Measurements from ENCODE around the gene REEP5.
"Not testable (repeated sequence)": the region's sequence is repeated elsewhere in the genome, so short reads cannot be mapped to it uniquely, and the experiment has no call there.

The REEP5 gene
- total RNA-seq = 39.5 to 42.0 (median 41.2) reads per million in 3 donors

DNA sequence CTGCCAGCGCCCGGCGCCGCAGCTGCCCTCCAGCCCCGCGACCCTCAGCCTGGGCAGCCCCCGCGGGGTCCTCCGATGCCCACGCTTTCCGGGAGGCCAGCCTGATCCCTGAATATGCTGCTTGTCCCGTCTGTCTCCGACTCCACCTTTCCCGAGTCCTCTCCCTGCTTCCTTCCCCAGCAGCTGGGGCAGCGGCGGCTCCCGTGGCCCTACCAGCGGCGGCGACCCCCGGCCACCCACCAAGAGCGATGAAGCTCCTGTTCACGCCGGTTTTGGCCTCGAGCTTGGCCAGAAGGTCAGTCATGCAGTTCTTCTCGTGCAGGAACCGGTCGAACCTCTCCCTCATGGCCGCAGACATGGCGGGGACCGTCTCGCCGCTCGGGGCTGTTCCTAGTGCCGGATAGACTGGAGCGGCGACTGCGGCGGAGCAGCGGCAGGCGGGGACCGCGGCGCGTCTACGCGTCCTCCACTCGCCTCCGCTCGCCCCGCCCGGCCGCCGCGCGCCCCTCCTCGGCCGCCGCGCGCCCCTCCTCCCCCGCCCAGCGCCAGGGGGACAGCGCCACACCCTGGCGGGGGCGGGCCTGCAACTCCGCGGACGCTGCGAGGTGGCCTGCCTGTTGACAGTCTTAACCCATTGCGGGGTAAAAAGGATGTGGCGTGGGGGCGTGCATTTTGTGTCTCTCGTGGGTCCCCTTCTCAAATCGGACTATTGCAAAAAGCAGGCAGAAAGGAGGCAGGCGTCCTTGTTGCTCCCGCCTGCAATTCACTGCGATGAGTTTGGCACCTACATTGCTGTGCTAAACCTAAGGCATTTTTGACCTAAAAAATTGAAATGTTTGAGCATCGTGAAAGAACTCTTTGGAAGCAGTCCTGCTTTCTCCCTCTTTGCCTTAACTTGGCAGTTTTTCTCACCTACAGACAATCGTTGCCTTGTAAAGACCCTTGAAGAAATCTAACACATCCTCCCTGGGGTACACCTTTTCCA lies at the start of gene REEP5:
REEP5 (minus strand) TSS at position 395 of the 985 bp plus-strand sequence; CDS start at position 358, 37 bp downstream.
- H3K4me1 ChIP-seq (ENCODE audit: control insufficient read depth, insufficient read depth, low read length, poor library complexity, severe bottlenecking) = peaks cover 38% of the 10 kb centered on the region
- no peaks in the 10 kb centered on the region for H3K36me3 ChIP-seq (ENCODE audit: control insufficient read depth, insufficient read depth, low read length)
- H3K27ac ChIP-seq (ENCODE audit: insufficient read depth, low read length, poor library complexity, severe bottlenecking) = peak within 1 kb of the TSS; percentile 89
- H3K4me3 ChIP-seq (ENCODE audit: insufficient read depth, low read depth, low read length, poor library complexity, severe bottlenecking) = peak within 1 kb of the TSS; percentile 90
- no peaks in the 10 kb centered on the region for H3K27me3 ChIP-seq (replicated peaks; ENCODE audit: control insufficient read depth, insufficient read depth, low read length, poor library complexity, severe bottlenecking)
- no peaks in the 10 kb centered on the region for H3K9me3 ChIP-seq (ENCODE audit: control insufficient read depth, low read length)
- DNase-seq = peak; percentile 73 to 75 (median 73)

DNA sequence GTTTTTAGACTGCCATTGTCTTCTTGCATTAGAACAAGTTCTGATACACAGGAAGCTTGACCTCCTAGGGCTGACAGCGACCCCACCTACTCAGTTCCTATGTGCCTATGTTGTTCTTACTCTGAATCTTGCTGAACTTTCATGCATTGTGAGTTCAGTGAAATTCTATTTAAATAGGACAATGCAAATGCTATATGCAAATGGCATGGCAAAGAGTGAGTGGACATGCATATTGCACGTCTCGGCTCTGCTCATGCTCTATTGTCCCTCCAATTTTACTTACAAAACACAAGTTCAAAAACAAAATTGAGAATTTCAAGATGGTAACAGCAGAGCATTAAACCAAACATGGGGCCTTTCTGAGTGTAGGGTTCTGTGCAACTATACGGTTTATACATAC lies 49.2 kb upstream of the REEP5 start:
- Histone ChIP-seq H3K27me3 (replicated peaks; ENCODE audit: control insufficient read depth, insufficient read depth, low read length, poor library complexity, severe bottlenecking) (no peaks in the 10 kb centered on the region), H3K9me3 (ENCODE audit: control insufficient read depth, low read length) (no peaks in the 10 kb centered on the region), H3K27ac (ENCODE audit: insufficient read depth, low read length, poor library complexity, severe bottlenecking) (no peak overlapping the region), H3K4me1 (ENCODE audit: control insufficient read depth, insufficient read depth, low read length, poor library complexity, severe bottlenecking) (peaks cover 5% of the 10 kb centered on the region), H3K4me3 (ENCODE audit: insufficient read depth, low read depth, low read length, poor library complexity, severe bottlenecking) (no peak overlapping the region), H3K36me3 (ENCODE audit: control insufficient read depth, insufficient read depth, low read length) (no peaks in the 10 kb centered on the region)
- DNase-seq = no peak

DNA sequence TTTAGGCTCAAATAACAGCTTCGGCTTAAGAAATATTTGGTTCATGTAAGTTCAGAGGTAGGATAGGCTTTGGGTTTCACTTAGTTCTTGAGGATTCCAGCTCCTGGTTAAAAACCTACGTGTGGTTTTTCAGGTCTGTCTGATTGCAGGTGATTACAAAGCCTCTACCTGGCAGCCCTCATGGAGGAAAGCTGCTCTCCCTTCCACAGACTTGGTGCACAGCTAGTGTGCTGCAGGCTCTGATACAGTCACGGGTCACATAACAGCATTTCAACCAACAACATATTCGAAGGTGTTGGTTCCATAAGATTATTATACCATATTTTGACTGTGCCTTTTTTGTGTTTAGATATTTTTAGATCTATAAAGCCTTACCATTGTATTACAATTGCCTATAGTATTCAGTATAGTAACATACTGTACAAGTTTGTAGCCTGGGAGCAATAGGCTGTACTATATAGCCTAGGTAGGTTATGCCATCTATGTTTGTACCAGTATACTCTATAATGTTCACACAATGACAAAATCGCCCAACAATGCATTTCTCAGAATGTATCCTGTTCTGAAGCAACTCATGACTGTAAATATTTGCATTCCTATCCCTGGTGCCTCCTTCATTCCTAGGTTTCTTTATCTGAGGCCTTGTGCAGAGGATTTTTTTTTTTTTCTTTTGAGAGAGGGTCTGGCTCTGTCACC lies 46.5 kb upstream of the REEP5 start:
- no peaks in the 10 kb centered on the region for H3K9me3 ChIP-seq (ENCODE audit: control insufficient read depth, low read length)
- no peaks in the 10 kb centered on the region for H3K36me3 ChIP-seq (ENCODE audit: control insufficient read depth, insufficient read depth, low read length)
- H3K27me3 ChIP-seq (replicated peaks; ENCODE audit: control insufficient read depth, insufficient read depth, low read length, poor library complexity, severe bottlenecking) = no peaks in the 10 kb centered on the region
- no peak for DNase-seq
- no peak overlapping the region for H3K27ac ChIP-seq (ENCODE audit: insufficient read depth, low read length, poor library complexity, severe bottlenecking)
- no peak overlapping the region for H3K4me3 ChIP-seq (ENCODE audit: insufficient read depth, low read depth, low read length, poor library complexity, severe bottlenecking)
- no peaks in the 10 kb centered on the region for H3K4me1 ChIP-seq (ENCODE audit: control insufficient read depth, insufficient read depth, low read length, poor library complexity, severe bottlenecking)

DNA sequence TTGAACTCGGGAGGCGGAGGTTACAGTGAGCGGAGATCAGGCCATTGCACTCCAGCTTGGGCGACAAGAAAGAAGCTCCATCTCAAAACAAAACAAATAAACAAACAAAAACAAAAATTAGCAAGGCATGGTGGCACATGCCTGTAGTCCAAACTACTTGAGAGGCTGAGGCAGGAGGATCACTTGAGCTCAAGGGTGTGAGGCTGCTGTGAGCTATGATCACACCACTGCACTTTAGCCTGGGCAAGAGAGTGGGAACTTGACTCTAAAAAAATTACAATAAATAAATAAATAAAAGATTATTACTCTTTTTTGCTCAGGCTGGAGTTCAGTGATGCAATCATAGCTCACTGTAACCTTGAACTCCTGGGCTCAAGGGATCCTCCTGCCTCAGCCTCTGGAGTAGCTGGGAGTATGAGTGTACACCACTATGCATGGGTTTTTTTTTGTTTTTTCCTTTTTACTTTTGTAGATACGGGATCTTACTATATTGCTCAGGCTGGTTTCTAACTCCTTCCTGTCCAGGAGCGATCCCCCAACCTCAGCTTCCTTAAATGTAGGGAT lies 45.6 kb upstream of the REEP5 start:
- no peak overlapping the region for H3K27ac ChIP-seq (ENCODE audit: insufficient read depth, low read length, poor library complexity, severe bottlenecking)
- no peaks in the 10 kb centered on the region for H3K9me3 ChIP-seq (ENCODE audit: control insufficient read depth, low read length)
- no peaks in the 10 kb centered on the region for H3K27me3 ChIP-seq (replicated peaks; ENCODE audit: control insufficient read depth, insufficient read depth, low read length, poor library complexity, severe bottlenecking)
- no peaks in the 10 kb centered on the region for H3K36me3 ChIP-seq (ENCODE audit: control insufficient read depth, insufficient read depth, low read length)
- H3K4me3 ChIP-seq (ENCODE audit: insufficient read depth, low read depth, low read length, poor library complexity, severe bottlenecking) = no peak overlapping the region
- DNase-seq = no peak
- no peaks in the 10 kb centered on the region for H3K4me1 ChIP-seq (ENCODE audit: control insufficient read depth, insufficient read depth, low read length, poor library complexity, severe bottlenecking)

DNA sequence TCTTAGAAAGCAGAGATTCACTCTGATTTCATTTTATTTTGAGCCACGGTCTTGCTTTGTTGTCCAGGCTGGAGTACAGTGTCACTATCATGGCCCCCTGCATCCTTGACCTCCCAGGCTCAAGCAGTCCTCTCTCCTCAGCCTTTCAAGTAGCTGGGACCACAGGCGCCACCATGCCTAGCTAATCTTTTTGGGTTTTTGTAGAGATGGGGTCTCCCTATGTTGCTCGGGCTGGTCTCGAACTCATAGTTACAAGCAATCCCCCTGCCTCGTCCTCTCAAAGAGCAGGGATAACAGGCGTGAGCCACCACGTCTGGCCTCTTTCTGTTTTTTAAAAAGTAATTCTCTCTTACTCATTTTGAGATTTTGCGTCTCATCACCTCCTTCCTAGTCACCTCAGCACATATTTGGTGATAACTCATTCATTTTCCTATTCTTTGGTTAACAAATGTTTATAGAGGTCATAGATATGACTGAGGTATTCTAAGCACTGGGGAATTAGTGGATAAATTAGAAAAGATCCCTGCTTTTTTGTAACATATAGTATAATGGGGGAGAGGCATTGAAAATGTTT lies 43.8 kb upstream of the REEP5 start:
- no peaks in the 10 kb centered on the region for H3K27me3 ChIP-seq (replicated peaks; ENCODE audit: control insufficient read depth, insufficient read depth, low read length, poor library complexity, severe bottlenecking)
- no peaks in the 10 kb centered on the region for H3K36me3 ChIP-seq (ENCODE audit: control insufficient read depth, insufficient read depth, low read length)
- no peaks in the 10 kb centered on the region for H3K9me3 ChIP-seq (ENCODE audit: control insufficient read depth, low read length)
- no peak overlapping the region for H3K27ac ChIP-seq (ENCODE audit: insufficient read depth, low read length, poor library complexity, severe bottlenecking)
- no peaks in the 10 kb centered on the region for H3K4me1 ChIP-seq (ENCODE audit: control insufficient read depth, insufficient read depth, low read length, poor library complexity, severe bottlenecking)
- DNase-seq = no peak
- H3K4me3 ChIP-seq (ENCODE audit: insufficient read depth, low read depth, low read length, poor library complexity, severe bottlenecking) = no peak overlapping the region

DNA sequence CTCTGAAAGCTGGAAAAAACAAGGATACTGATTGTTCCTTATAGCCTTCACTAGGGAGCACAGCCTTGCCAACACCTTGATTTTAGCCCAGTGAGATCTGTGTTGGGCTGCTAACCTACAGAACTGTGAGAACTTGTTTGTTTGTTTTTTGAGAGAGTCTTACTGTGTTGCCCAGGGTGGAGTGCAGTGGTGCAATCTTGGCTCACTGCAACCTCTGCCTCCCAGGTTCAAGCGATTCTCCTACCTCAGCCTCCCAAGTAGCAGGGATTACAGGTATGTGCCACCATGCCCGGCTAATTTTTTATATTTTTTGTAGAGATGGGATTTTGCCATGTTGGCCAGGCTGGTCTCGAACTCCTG lies 41.3 kb upstream of the REEP5 start:
- H3K4me3 ChIP-seq (ENCODE audit: insufficient read depth, low read depth, low read length, poor library complexity, severe bottlenecking); H3K27ac ChIP-seq (ENCODE audit: insufficient read depth, low read length, poor library complexity, severe bottlenecking): not testable (repeated sequence)

DNA sequence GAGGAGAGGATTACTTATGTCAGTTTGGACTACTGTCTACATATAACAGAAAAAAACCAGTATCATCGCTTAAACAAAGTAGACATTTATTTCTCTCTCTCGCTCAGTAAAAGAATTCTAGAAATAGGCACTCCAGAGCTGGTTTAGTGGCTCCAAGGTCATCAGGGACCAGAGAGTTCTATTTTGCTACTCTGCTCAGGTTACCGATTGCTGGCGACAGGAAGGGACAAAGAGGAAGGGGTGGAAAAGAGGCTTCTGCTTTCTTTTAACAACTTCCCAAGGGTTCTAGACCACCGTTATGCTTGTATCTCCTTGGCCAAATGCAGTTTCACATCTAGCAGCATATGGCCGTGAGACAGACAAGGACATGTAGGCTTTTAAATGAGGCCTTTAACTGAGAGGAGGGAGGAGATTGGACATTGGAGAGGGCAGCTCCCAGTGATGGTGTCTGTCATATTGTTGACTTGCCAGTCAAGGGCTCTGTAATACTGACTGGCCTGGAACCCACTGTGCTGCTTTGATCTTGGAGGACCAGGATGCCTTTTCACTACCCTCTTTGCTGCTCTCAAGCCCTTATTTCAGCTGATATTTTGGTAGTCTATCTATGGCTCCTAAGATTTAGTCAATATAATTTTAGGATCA lies 39.0 kb upstream of the REEP5 start:
- no peak overlapping the region for H3K4me3 ChIP-seq (ENCODE audit: insufficient read depth, low read depth, low read length, poor library complexity, severe bottlenecking)

More for the DNA sequence above, 41.3 kb upstream of the REEP5 start:
- not testable (repeated sequence) for H3K36me3 ChIP-seq (ENCODE audit: control insufficient read depth, insufficient read depth, low read length); H3K9me3 ChIP-seq (ENCODE audit: control insufficient read depth, low read length); H3K27me3 ChIP-seq (replicated peaks; ENCODE audit: control insufficient read depth, insufficient read depth, low read length, poor library complexity, severe bottlenecking); H3K4me1 ChIP-seq (ENCODE audit: control insufficient read depth, insufficient read depth, low read length, poor library complexity, severe bottlenecking); DNase-seq

DNA sequence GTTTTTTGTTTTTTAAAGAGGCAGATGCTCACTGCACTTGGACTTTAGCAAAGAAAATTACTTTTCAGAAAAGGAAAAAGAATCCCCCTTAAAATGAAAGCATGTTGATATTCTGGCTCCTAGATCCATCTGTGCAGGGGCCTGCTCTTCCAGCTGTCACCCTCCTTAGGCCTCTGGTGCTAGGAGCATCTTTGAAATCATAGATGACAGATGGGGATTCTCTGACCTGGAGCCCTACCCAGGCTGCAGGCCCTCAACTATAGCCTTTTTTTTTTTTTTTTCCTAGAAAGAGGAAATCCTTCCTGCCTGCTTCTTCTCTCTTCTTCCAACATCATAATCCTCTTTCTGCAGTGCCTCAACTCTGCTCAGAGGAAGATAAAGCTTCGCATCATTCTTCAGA lies 38.3 kb upstream of the REEP5 start:
- H3K4me1 ChIP-seq (ENCODE audit: control insufficient read depth, insufficient read depth, low read length, poor library complexity, severe bottlenecking) = no peaks in the 10 kb centered on the region
- no peak overlapping the region for H3K4me3 ChIP-seq (ENCODE audit: insufficient read depth, low read depth, low read length, poor library complexity, severe bottlenecking)
- H3K9me3 ChIP-seq (ENCODE audit: control insufficient read depth, low read length) = no peaks in the 10 kb centered on the region
- no peaks in the 10 kb centered on the region for H3K27me3 ChIP-seq (replicated peaks; ENCODE audit: control insufficient read depth, insufficient read depth, low read length, poor library complexity, severe bottlenecking)
- H3K36me3 ChIP-seq (ENCODE audit: control insufficient read depth, insufficient read depth, low read length) = no peaks in the 10 kb centered on the region
- no peak overlapping the region for H3K27ac ChIP-seq (ENCODE audit: insufficient read depth, low read length, poor library complexity, severe bottlenecking)
- no peak for DNase-seq

More for the DNA sequence above, 39.0 kb upstream of the REEP5 start:
- DNase-seq = no peak
- Histone ChIP-seq H3K9me3 (ENCODE audit: control insufficient read depth, low read length) (no peaks in the 10 kb centered on the region), H3K27me3 (replicated peaks; ENCODE audit: control insufficient read depth, insufficient read depth, low read length, poor library complexity, severe bottlenecking) (no peaks in the 10 kb centered on the region), H3K36me3 (ENCODE audit: control insufficient read depth, insufficient read depth, low read length) (no peaks in the 10 kb centered on the region), H3K4me1 (ENCODE audit: control insufficient read depth, insufficient read depth, low read length, poor library complexity, severe bottlenecking) (no peaks in the 10 kb centered on the region), H3K27ac (ENCODE audit: insufficient read depth, low read length, poor library complexity, severe bottlenecking) (no peak overlapping the region)

DNA sequence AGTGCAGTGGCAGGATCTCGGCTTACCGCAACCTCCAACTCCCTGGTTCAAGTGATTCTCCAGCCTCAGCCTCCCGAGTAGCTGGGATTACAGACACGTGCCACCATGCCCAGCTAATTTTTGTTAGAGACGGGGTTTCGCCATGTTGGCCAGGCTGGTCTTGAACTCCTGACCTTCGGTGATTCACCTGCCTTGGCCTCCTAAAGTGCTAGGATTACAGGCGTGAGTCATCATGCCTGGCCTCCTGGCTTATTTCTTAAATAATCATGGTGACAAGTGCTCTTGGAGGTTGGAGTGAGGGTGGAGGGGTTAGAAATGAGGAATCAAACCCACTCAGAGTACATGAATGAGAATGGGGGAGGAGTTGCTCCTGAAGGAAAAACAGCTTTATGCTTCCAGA lies 37.8 kb upstream of the REEP5 start:
- not testable (repeated sequence) for H3K4me3 ChIP-seq (ENCODE audit: insufficient read depth, low read depth, low read length, poor library complexity, severe bottlenecking); DNase-seq; H3K27ac ChIP-seq (ENCODE audit: insufficient read depth, low read length, poor library complexity, severe bottlenecking); H3K9me3 ChIP-seq (ENCODE audit: control insufficient read depth, low read length); H3K4me1 ChIP-seq (ENCODE audit: control insufficient read depth, insufficient read depth, low read length, poor library complexity, severe bottlenecking); H3K27me3 ChIP-seq (replicated peaks; ENCODE audit: control insufficient read depth, insufficient read depth, low read length, poor library complexity, severe bottlenecking); H3K36me3 ChIP-seq (ENCODE audit: control insufficient read depth, insufficient read depth, low read length)

Data from effector memory CD4-positive, alpha-beta T cell (primary cell).